ENCODE results near the gene GSTP1.
"Not testable (repeated sequence)": the region's sequence is repeated elsewhere in the genome, so short reads cannot be mapped to it uniquely, and the experiment has no call there.

GSTP1 gene

GRCh38 chr11:67581469-67581868 lies 2.1 kb upstream of the GSTP1 start:
- peaks cover 17% of the 10 kb centered on the region for H3K27me3 Mint-ChIP-seq
- H3K4me3 Mint-ChIP-seq = no peak overlapping the region
- H3K4me1 Mint-ChIP-seq (ENCODE audit: low read depth) = peaks cover 51% of the 10 kb centered on the region
- no peaks in the 10 kb centered on the region for H3K9me3 Mint-ChIP-seq
- H3K36me3 Mint-ChIP-seq (ENCODE audit: low read depth) = peaks cover 18% of the 10 kb centered on the region
- H3K27ac Mint-ChIP-seq = no peak overlapping the region

- Mint-ChIP-seq H3K27me3 (peaks cover 17% of the 10 kb centered on the region), H3K27ac (peak overlapping the region; percentile 81), H3K4me1 (ENCODE audit: low read depth) (peaks cover 57% of the 10 kb centered on the region), H3K4me3 (peak overlapping the region; percentile 89), H3K36me3 (ENCODE audit: low read depth) (peaks cover 24% of the 10 kb centered on the region), H3K9me3 (no peaks in the 10 kb centered on the region)
Observed at GRCh38 chr11:67582011-67582410, 1.6 kb upstream of the GSTP1 start.

GRCh38 chr11:67584205-67584880 lies 731 bp downstream of the GSTP1 start:
- H3K27me3 Mint-ChIP-seq = peaks cover 9% of the 10 kb centered on the region
- peak overlapping the region; percentile 79 for H3K27ac Mint-ChIP-seq
- peak overlapping the region; percentile 86 for H3K4me3 Mint-ChIP-seq
- peaks cover 35% of the 10 kb centered on the region for H3K36me3 Mint-ChIP-seq (ENCODE audit: low read depth)
- H3K9me3 Mint-ChIP-seq = no peaks in the 10 kb centered on the region
- H3K4me1 Mint-ChIP-seq (ENCODE audit: low read depth) = peaks cover 62% of the 10 kb centered on the region

- peaks cover 9% of the 10 kb centered on the region for H3K27me3 Mint-ChIP-seq
Observed at GRCh38 chr11:67584881-67585873, 1.6 kb downstream of the GSTP1 start.

GRCh38 chr11:67585911-67586310 lies 2.3 kb downstream of the GSTP1 start:
- Mint-ChIP-seq H3K27ac (peak overlapping the region; percentile 79), H3K4me1 (ENCODE audit: low read depth) (peaks cover 49% of the 10 kb centered on the region), H3K27me3 (peaks cover 5% of the 10 kb centered on the region), H3K36me3 (ENCODE audit: low read depth) (peaks cover 35% of the 10 kb centered on the region), H3K4me3 (peak overlapping the region; percentile 86), H3K9me3 (no peaks in the 10 kb centered on the region)

More at GRCh38 chr11:67584881-67585873, 1.6 kb downstream of the GSTP1 start:
- Mint-ChIP-seq H3K9me3 (no peaks in the 10 kb centered on the region), H3K27ac (peak overlapping the region; percentile 79), H3K36me3 (ENCODE audit: low read depth) (peaks cover 35% of the 10 kb centered on the region), H3K4me1 (ENCODE audit: low read depth) (peaks cover 54% of the 10 kb centered on the region), H3K4me3 (peak overlapping the region; percentile 86)

- H3K27me3 Mint-ChIP-seq = peaks cover 5% of the 10 kb centered on the region
- H3K27ac Mint-ChIP-seq = peak overlapping the region; percentile 61
- no peaks in the 10 kb centered on the region for H3K9me3 Mint-ChIP-seq
- peaks cover 49% of the 10 kb centered on the region for H3K4me1 Mint-ChIP-seq (ENCODE audit: low read depth)
- H3K36me3 Mint-ChIP-seq (ENCODE audit: low read depth) = peaks cover 35% of the 10 kb centered on the region
- H3K4me3 Mint-ChIP-seq = peak overlapping the region; percentile 3
Observed at GRCh38 chr11:67586568-67587250, 3.1 kb downstream of the GSTP1 start.

- peaks cover 35% of the 10 kb centered on the region for H3K36me3 Mint-ChIP-seq (ENCODE audit: low read depth)
- H3K27me3 Mint-ChIP-seq = no peaks in the 10 kb centered on the region
- H3K27ac Mint-ChIP-seq = peak overlapping the region; percentile 49
- H3K9me3 Mint-ChIP-seq = no peaks in the 10 kb centered on the region
- H3K4me1 Mint-ChIP-seq (ENCODE audit: low read depth) = peaks cover 38% of the 10 kb centered on the region
- no peak overlapping the region for H3K4me3 Mint-ChIP-seq
Observed at GRCh38 chr11:67588136-67588503, 4.5 kb downstream of the GSTP1 start.

GRCh38 chr11:67588899-67589415 lies 5.3 kb downstream of the GSTP1 start:
- not testable (repeated sequence) for H3K9me3 Mint-ChIP-seq, H3K27me3 Mint-ChIP-seq, H3K4me3 Mint-ChIP-seq
- H3K4me1 Mint-ChIP-seq (ENCODE audit: low read depth) = peaks cover 35% of the 10 kb centered on the region
- peaks cover 35% of the 10 kb centered on the region for H3K36me3 Mint-ChIP-seq (ENCODE audit: low read depth)
- H3K27ac Mint-ChIP-seq = peak overlapping the region; percentile 55

GRCh38 chr11:67592880-67593564 lies 9.4 kb downstream of the GSTP1 start:
- Mint-ChIP-seq H3K36me3 (ENCODE audit: low read depth) (peaks cover 2% of the 10 kb centered on the region), H3K27ac (no peak overlapping the region), H3K4me3 (no peak overlapping the region), H3K27me3 (no peaks in the 10 kb centered on the region), H3K9me3 (no peaks in the 10 kb centered on the region), H3K4me1 (ENCODE audit: low read depth) (peaks cover 5% of the 10 kb centered on the region)

GRCh38 chr11:67593565-67593905 lies 9.9 kb downstream of the GSTP1 start:
- Mint-ChIP-seq H3K9me3 (no peaks in the 10 kb centered on the region), H3K27ac (no peak overlapping the region), H3K4me3 (no peak overlapping the region), H3K27me3 (no peaks in the 10 kb centered on the region), H3K36me3 (ENCODE audit: low read depth) (no peaks in the 10 kb centered on the region), H3K4me1 (ENCODE audit: low read depth) (peaks cover 5% of the 10 kb centered on the region)

- no peaks in the 10 kb centered on the region for H3K4me1 Mint-ChIP-seq (ENCODE audit: low read depth)
- no peaks in the 10 kb centered on the region for H3K27me3 Mint-ChIP-seq
- no peak overlapping the region for H3K4me3 Mint-ChIP-seq
- no peak overlapping the region for H3K27ac Mint-ChIP-seq
- H3K36me3 Mint-ChIP-seq (ENCODE audit: low read depth) = no peaks in the 10 kb centered on the region
- no peaks in the 10 kb centered on the region for H3K9me3 Mint-ChIP-seq
Observed at GRCh38 chr11:67594480-67594879, 10.9 kb downstream of the GSTP1 start.

- no peak overlapping the region for H3K4me3 Mint-ChIP-seq
- H3K9me3 Mint-ChIP-seq = no peaks in the 10 kb centered on the region
- peaks cover 4% of the 10 kb centered on the region for H3K27me3 Mint-ChIP-seq
- peaks cover 7% of the 10 kb centered on the region for H3K4me1 Mint-ChIP-seq (ENCODE audit: low read depth)
- no peaks in the 10 kb centered on the region for H3K36me3 Mint-ChIP-seq (ENCODE audit: low read depth)
- H3K27ac Mint-ChIP-seq = no peak overlapping the region
Observed at GRCh38 chr11:67596753-67597300, 13.2 kb downstream of the GSTP1 start.

- not testable (repeated sequence) for H3K9me3 Mint-ChIP-seq, H3K27ac Mint-ChIP-seq
Observed at GRCh38 chr11:67597458-67597857, 13.8 kb downstream of the GSTP1 start.

GRCh38 chr11:67597963-67598362 lies 14.4 kb downstream of the GSTP1 start:
- not testable (repeated sequence) for H3K4me3 Mint-ChIP-seq; H3K27me3 Mint-ChIP-seq; H3K27ac Mint-ChIP-seq; H3K4me1 Mint-ChIP-seq (ENCODE audit: low read depth); H3K36me3 Mint-ChIP-seq (ENCODE audit: low read depth); H3K9me3 Mint-ChIP-seq

More at GRCh38 chr11:67597458-67597857, 13.8 kb downstream of the GSTP1 start:
- H3K4me3 Mint-ChIP-seq; H3K4me1 Mint-ChIP-seq (ENCODE audit: low read depth); H3K27me3 Mint-ChIP-seq; H3K36me3 Mint-ChIP-seq (ENCODE audit: low read depth): not testable (repeated sequence)

Data from stimulated activated naive CD8-positive, alpha-beta T cell treated with anti-CD3 and anti-CD28 coated beads, Interleukin-15, Interleukin-2, amounts not matched to agents 100 ng/mL and 50 ng/mL, for 24 hours (primary cell).